Cardiac fibroblast (primary cell): ENCODE measurements around the gene PRR3.
"Not testable (repeated sequence)": the region's sequence is repeated elsewhere in the genome, so short reads cannot be mapped to it uniquely, and the experiment has no call there.

Source experiments
- DNase-seq, 2 donors: peaks; one replicate each; pipeline versions ENCODE4 v3.0.0 to v3.0.0-alpha.2; 2010; ENCODE audit warnings: low read depth in 2 of 2
- H3K4me3 ChIP-seq, 2 donors: replicated peaks in 1 of 2; 1 replicate in 1 of 2; 2 replicates in 1 of 2; pipeline ENCODE4 v1.5.1; 2011; ENCODE audit warnings: low read depth in 2 of 2, low read length in 2 of 2, mild to moderate bottlenecking in 2 of 2, moderate library complexity in 1 of 2
- CTCF ChIP-seq: IDR thresholded peaks from one replicate; pipeline ENCODE4 v1.5.1; 2011; ENCODE audit warnings: low read depth, mild to moderate bottlenecking, low read length, inconsistent platforms

The PRR3 gene

GRCh38 chr6:30597315-30598144, 40.4 kb downstream of the PRR3 start:
- DNase-seq, result peak; percentile 82 to 86
- not testable (repeated sequence) for H3K4me3 ChIP-seq
- TF ChIP-seq CTCF, result peak; percentile 68

- H3K4me3 ChIP-seq, result no peak overlapping the region
- no peak for TF ChIP-seq CTCF
- no peak for DNase-seq
Measured at GRCh38 chr6:30598912-30599624, 42.0 kb downstream of the PRR3 start.

GRCh38 chr6:30599625-30600324, 42.7 kb downstream of the PRR3 start:
- TF ChIP-seq CTCF, result no peak
- no peak overlapping the region for H3K4me3 ChIP-seq
- DNase-seq, result no peak

- no peak for DNase-seq
- no peak overlapping the region for H3K4me3 ChIP-seq
- TF ChIP-seq CTCF, result no peak
Measured at GRCh38 chr6:30600451-30600961, 43.4 kb downstream of the PRR3 start.

DNA sequence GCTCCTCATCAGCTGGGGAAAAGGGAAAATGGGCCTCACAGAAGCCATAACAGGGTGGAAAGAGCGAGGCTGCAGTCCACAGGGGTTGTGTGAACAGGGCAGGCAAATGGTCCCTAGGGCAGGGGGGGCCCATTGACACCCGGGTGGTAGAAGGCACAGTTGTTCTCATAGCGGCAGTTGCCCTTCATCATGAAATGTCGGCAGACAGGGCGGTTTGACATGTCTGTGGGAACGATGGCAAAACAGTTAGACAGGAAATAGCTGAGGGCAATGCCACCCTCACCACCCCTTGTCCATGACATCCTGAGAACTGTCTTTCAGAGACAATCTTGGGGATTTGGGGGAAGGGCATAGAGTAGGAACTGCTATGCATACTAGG, 44.3 kb downstream of the PRR3 start:
- H3K4me3 ChIP-seq, result no peak overlapping the region
- DNase-seq, result no peak
- no peak for TF ChIP-seq CTCF

DNA sequence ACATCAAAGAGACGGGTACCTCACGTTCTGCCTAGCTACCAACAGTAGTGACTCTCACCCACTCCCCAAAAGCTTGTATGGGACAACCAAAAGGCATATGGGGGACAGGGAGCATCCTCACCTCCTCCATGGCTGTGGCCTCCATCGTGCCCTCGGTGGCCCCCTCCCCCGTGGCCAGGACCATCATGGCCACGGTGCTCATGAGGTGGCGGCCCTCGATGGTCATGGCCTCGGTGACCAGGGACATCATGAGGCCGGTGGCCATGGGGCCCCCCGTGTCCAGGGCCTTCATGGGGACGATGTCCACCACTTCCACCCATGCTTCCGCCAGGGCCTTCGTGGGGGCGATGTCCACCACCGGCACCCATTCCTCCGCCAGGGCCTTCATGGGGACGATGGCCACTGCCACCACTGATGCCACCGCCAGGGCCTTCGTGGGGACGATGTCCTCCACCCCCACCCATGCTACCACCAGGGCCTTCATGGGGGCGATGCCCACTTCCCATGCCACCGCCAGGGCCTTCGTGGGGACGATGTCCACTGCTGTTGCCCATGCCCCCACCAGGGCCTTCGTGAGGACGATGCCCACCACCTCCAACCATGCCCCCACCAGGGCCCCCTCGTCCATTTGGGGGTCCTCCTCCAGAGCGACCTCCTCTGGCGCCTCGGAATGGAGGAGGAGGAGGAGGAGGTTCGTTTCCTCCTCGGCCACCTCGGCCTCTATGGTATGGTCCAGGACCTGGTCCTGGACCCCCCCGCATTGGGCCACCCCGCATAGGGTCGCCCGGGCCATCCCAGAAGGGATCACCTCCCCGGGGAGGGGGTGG, 44.9 kb downstream of the PRR3 start:
- no peak overlapping the region for H3K4me3 ChIP-seq
- no peak for TF ChIP-seq CTCF
- DNase-seq, result no peak
